ENCODE data around the gene HMGCL. TPM values are rescaled to one million over a fixed set of nuclear protein-coding genes. Genes with fewer than 3 reads are reported as not detected.
A peak's percentile ranks its signal among the peaks of the same experiment; 100 is the strongest.

The HMGCL gene
- total and polyA plus RNA-seq, 9 donors: 14.3 to 41.4 (median 25.9) TPM

GRCh38 chr1:23801338-23801748 is 23.9 kb downstream of the HMGCL start:
- WGBS, 3 donors: 25 to 26% (median 26%) methylated on average over 19 of the region's 19 CpGs
- Histone ChIP-seq H3K36me3 (no peaks in the 10 kb centered on the region), H3K4me1 (ENCODE audit: insufficient read depth) (peaks cover 11% of the 10 kb centered on the region), H3K4me3 (peak overlapping the region; percentile 78), H3K9me3 (no peaks in the 10 kb centered on the region), H3K27ac (peak overlapping the region; percentile 77 to 80), H3K27me3 (no peaks in the 10 kb centered on the region)
- TF ChIP-seq EP300 (IDR thresholded peaks at IDR 0.05): no peak
- no peak for TF ChIP-seq CTCF (IDR thresholded peaks at IDR 0.05)
- no peak for TF ChIP-seq POLR2A (IDR thresholded peaks at IDR 0.05)
- intact Hi-C loops (cut with DNase I): no loop called here
- DNase-seq: no peak

GRCh38 chr1:23800400-23801337 is 24.6 kb downstream of the HMGCL start, which contains the start of gene GALE:
GALE (minus strand) TSS chr1:23800754; CDS start chr1:23799007, 1,747 bp downstream.
- DNase-seq: peak; percentile 97 to 99 (median 97)
- no peaks in the 10 kb centered on the region for H3K9me3 ChIP-seq
- peaks cover 17% of the 10 kb centered on the region for H3K4me1 ChIP-seq (ENCODE audit: insufficient read depth)
- H3K4me3 ChIP-seq: peak within 1 kb of the TSS; percentile 78
- no peaks in the 10 kb centered on the region for H3K27me3 ChIP-seq
- TF ChIP-seq CTCF (IDR thresholded peaks at IDR 0.05) (no peak), POLR2A (IDR thresholded peaks at IDR 0.05) (peak; percentile 70)
- intact Hi-C loops (cut with DNase I): no loop called here
- peak within 1 kb of the TSS; percentile 77 to 80 for H3K27ac ChIP-seq
- H3K36me3 ChIP-seq: no peaks in the 10 kb centered on the region
- 0 to 1% (median 0%) methylated on average over 50 to 82 of the region's 82 CpGs for WGBS, 3 donors

GRCh38 chr1:23799570-23800399 is 25.4 kb downstream of the HMGCL start:
- TF ChIP-seq CTCF (IDR thresholded peaks at IDR 0.05) (no peak), POLR2A (IDR thresholded peaks at IDR 0.05) (no peak), EP300 (IDR thresholded peaks at IDR 0.05) (no peak)
- no peaks in the 10 kb centered on the region for H3K36me3 ChIP-seq
- no peaks in the 10 kb centered on the region for H3K27me3 ChIP-seq
- DNase-seq: peak in 4 of 5 donors; percentile 49 to 67 (median 57)
- intact Hi-C loops (cut with DNase I): no loop called here
- peak overlapping the region; percentile 22 to 80 for H3K27ac ChIP-seq
- H3K4me3 ChIP-seq: peak overlapping the region; percentile 78
- 7 to 9% (median 8%) methylated on average over 39 to 48 of the region's 48 CpGs for WGBS, 3 donors
- H3K9me3 ChIP-seq: no peaks in the 10 kb centered on the region
- peaks cover 19% of the 10 kb centered on the region for H3K4me1 ChIP-seq (ENCODE audit: insufficient read depth)

GRCh38 chr1:23799255-23799569 is 26.0 kb downstream of the HMGCL start:
- TF ChIP-seq POLR2A (IDR thresholded peaks at IDR 0.05) (no peak), CTCF (IDR thresholded peaks at IDR 0.05) (no peak)
- Histone ChIP-seq H3K4me1 (ENCODE audit: insufficient read depth) (peaks cover 19% of the 10 kb centered on the region), H3K4me3 (no peak overlapping the region), H3K27ac (no peak overlapping the region), H3K9me3 (no peaks in the 10 kb centered on the region), H3K36me3 (no peaks in the 10 kb centered on the region), H3K27me3 (no peaks in the 10 kb centered on the region)
- intact Hi-C loops (cut with DNase I): no loop called here
- WGBS, 3 donors: 83 to 93% (median 84%) methylated on average over 6 to 7 of the region's 7 CpGs
- no peak for DNase-seq
